Stimulated activated naive CD8-positive, alpha-beta T cell treated with anti-CD3 and anti-CD28 coated beads, Interleukin-15, Interleukin-2, amounts not matched to agents 100 U/mL and 50 U/mL, for 24 hours (primary cell): Measurements from ENCODE around the gene DNAH9.
A peak's percentile ranks its signal among the peaks of the same experiment; 100 is the strongest.

Source experiments
- ATAC-seq: fragments of 150-1000 bp; cut with Tn5 transposase; one replicate; pipeline ENCODE4 v1.10.0; 2021
- DNase-seq: peaks from one replicate; pipeline ENCODE4 v3.0.0; 2021

Gene DNAH9

GRCh38 chr17:11598274-11599221 is at the start of gene DNAH9:
Gene DNAH9 (plus strand): TSS chr17:11598470. CDS start chr17:11598499, 29 bp downstream.
- DNase-seq (no peak), ATAC-seq (no peak)

GRCh38 chr17:11550431-11550830 is 47.8 kb upstream of the DNAH9 start:
- ATAC-seq (no peak), DNase-seq (no peak)

GRCh38 chr17:11551442-11551841 is 46.8 kb upstream of the DNAH9 start:
- DNase-seq: no peak
- ATAC-seq: no peak

GRCh38 chr17:11553135-11553534 is 45.1 kb upstream of the DNAH9 start:
- DNase-seq (no peak), ATAC-seq (no peak)

- DNase-seq (no peak), ATAC-seq (no peak)
These were observed 44.2 kb upstream of the DNAH9 start for GRCh38 chr17:11554042-11554441.

- no peak for ATAC-seq
- no peak for DNase-seq
These were observed 43.7 kb upstream of the DNAH9 start for GRCh38 chr17:11554542-11554941.

- ATAC-seq (no peak), DNase-seq (no peak)
These were observed 42.7 kb upstream of the DNAH9 start for GRCh38 chr17:11555530-11555929.

GRCh38 chr17:11557727-11558452 is 40.4 kb upstream of the DNAH9 start:
- ATAC-seq (peak; percentile 5), DNase-seq (no peak)

- no peak for DNase-seq
- ATAC-seq: no peak
These were observed 39.5 kb upstream of the DNAH9 start for GRCh38 chr17:11558681-11559234.

- DNase-seq: no peak
These were observed 38.7 kb upstream of the DNAH9 start for GRCh38 chr17:11559601-11560000.

GRCh38 chr17:11561281-11561680 is 37.0 kb upstream of the DNAH9 start:
- DNase-seq (no peak), ATAC-seq (no peak)

More at GRCh38 chr17:11559601-11560000, 38.7 kb upstream of the DNAH9 start:
- ATAC-seq: no peak

GRCh38 chr17:11561702-11562101 is 36.6 kb upstream of the DNAH9 start:
- no peak for ATAC-seq
- DNase-seq: no peak

- ATAC-seq: no peak
- no peak for DNase-seq
These were observed 33.5 kb upstream of the DNAH9 start for GRCh38 chr17:11564589-11565380.

GRCh38 chr17:11565591-11565990 is 32.7 kb upstream of the DNAH9 start:
- no peak for ATAC-seq
- no peak for DNase-seq

- ATAC-seq (no peak), DNase-seq (no peak)
These were observed 19.3 kb upstream of the DNAH9 start for GRCh38 chr17:11578998-11579397.

- DNase-seq (no peak), ATAC-seq (no peak)
These were observed 17.6 kb upstream of the DNAH9 start for GRCh38 chr17:11580677-11581076.

- ATAC-seq: no peak
- DNase-seq: no peak
These were observed 16.1 kb upstream of the DNAH9 start for GRCh38 chr17:11582217-11582616.

GRCh38 chr17:11583306-11583992 is 14.8 kb upstream of the DNAH9 start:
- DNase-seq (no peak), ATAC-seq (no peak)

GRCh38 chr17:11589716-11590115 is 8.6 kb upstream of the DNAH9 start:
- DNase-seq (no peak), ATAC-seq (no peak)

GRCh38 chr17:11601661-11602060 is 3.4 kb downstream of the DNAH9 start:
- no peak for ATAC-seq
- no peak for DNase-seq

GRCh38 chr17:11608396-11608795 is 10.1 kb downstream of the DNAH9 start:
- no peak for DNase-seq
- no peak for ATAC-seq
